Left lung (tissue), 10 donors: ENCODE measurements around the gene ABCA13. TPM values are rescaled to one million over a fixed set of nuclear protein-coding genes. Genes with fewer than 3 reads are reported as not detected.

Experiments used
- ATAC-seq: fragments of 200-7000 bp; cut with Tn5 transposase; one replicate; pipeline ENCODE4 v1.9.1; 2020; ENCODE audit warnings: moderate library complexity
- DNase-seq, 4 donors: peaks; one replicate each; pipeline ENCODE4 v3.0.0-alpha.2; 2013 to 2020
- H3K27ac ChIP-seq, 2 donors: fragments of 200-600 bp; sonication (generic) in 1 of 2; one replicate each; pipeline versions ENCODE4 v1.5.0 to v1.8.0; 2020 to 2021
- H3K27me3 ChIP-seq, 2 donors: fragments of 200-600 bp; sonication (generic) in 1 of 2; one replicate each; pipeline versions ENCODE4 v1.5.0 to v1.8.0; 2020 to 2021
- H3K36me3 ChIP-seq, 2 donors: fragments of 200-600 bp; sonication (generic) in 1 of 2; one replicate each; pipeline versions ENCODE4 v1.5.0 to v1.8.0; 2020 to 2021
- H3K4me1 ChIP-seq, 2 donors: fragments of 200-600 bp; one replicate each; pipeline ENCODE4 v1.8.0; 2021
- H3K4me3 ChIP-seq, 2 donors: fragments of 200-600 bp; sonication (generic) in 1 of 2; one replicate each; pipeline versions ENCODE4 v1.5.0 to v1.8.0; 2020 to 2021; ENCODE audit warnings: mild to moderate bottlenecking in 1 of 2
- H3K9me3 ChIP-seq, 2 donors: fragments of 200-600 bp; sonication (generic) in 1 of 2; one replicate each; pipeline versions ENCODE4 v1.5.0 to v1.8.0; 2020 to 2021
- intact Hi-C, 2 donors: fragments of 100-400 bp; cut with DNase I; formaldehyde crosslinking; loops; one replicate each; pipeline versions ENCODE4 v1.11.2 to v1.14.2; 2022
- polyA plus RNA-seq, 6 donors: library from polyadenylated mRNA; unstranded; fragments of 120-200 nt; gene quantifications; one replicate each; pipeline ENCODE4 v1.2.1, GENCODE V29; 2013; ENCODE audit not compliant: insufficient read length in 6 of 6
- total RNA-seq, 2 donors: library from RNA; stranded (reverse); fragmentation: NEBNext Ultra II Directional; extraction: Animal tissue kit (Norgen Biotek cat#: 25700); gene quantifications; one replicate each; pipeline ENCODE4 v1.2.1, GENCODE V29; 2021
- TF ChIP-seq, protein P1 (sequence below), 2 donors: fragments of 200-600 bp; sonication (generic) in 1 of 2; IDR thresholded peaks; one replicate each; pipeline versions ENCODE4 v1.5.0 to v1.8.0; 2021; ENCODE audit warnings: antibody characterized with exemption in 2 of 2
- donor health status: DM: no; HTN: yes; CAD: no.
- donor health status: DM: no; HTN: no; CAD: no.

The ABCA13 gene
- total and polyA plus RNA-seq, 8 donors: 0.55 to 2.9 (median 1.7) TPM

DNA sequence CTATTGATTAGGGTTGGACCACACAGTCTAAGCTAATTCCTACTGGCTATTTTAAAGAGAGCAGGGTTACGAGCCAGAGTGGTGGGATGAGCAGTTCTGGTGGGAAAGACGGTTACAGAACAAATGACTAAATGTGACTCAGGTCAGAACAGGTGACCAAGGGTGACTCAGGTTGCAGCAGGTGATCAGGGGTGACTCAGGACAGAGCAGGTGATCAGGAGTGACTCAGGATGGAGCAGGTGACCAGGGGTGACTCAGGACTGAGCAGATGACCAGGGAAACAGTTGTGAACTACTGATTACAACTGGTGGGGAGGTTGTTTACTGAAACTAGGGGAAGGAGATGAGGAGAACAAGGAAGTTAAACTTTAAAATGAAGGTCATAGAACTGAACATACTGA lies 366.3 kb downstream of the ABCA13 start:
- ATAC-seq: no peak
- TF ChIP-seq, protein P1, sequence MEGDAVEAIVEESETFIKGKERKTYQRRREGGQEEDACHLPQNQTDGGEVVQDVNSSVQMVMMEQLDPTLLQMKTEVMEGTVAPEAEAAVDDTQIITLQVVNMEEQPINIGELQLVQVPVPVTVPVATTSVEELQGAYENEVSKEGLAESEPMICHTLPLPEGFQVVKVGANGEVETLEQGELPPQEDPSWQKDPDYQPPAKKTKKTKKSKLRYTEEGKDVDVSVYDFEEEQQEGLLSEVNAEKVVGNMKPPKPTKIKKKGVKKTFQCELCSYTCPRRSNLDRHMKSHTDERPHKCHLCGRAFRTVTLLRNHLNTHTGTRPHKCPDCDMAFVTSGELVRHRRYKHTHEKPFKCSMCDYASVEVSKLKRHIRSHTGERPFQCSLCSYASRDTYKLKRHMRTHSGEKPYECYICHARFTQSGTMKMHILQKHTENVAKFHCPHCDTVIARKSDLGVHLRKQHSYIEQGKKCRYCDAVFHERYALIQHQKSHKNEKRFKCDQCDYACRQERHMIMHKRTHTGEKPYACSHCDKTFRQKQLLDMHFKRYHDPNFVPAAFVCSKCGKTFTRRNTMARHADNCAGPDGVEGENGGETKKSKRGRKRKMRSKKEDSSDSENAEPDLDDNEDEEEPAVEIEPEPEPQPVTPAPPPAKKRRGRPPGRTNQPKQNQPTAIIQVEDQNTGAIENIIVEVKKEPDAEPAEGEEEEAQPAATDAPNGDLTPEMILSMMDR (IDR thresholded peaks at IDR 0.05): no peak
- H3K9me3 ChIP-seq: peaks cover 0 to 25% of the 10 kb centered on the region in 2 donors
- H3K4me3 ChIP-seq: no peak overlapping the region
- DNase-seq: no peak
- H3K4me1 ChIP-seq: no peaks in the 10 kb centered on the region
- no peaks in the 10 kb centered on the region for H3K27me3 ChIP-seq
- H3K27ac ChIP-seq: no peak overlapping the region
- intact Hi-C loops: no loop called here
- H3K36me3 ChIP-seq: no peaks in the 10 kb centered on the region

DNA sequence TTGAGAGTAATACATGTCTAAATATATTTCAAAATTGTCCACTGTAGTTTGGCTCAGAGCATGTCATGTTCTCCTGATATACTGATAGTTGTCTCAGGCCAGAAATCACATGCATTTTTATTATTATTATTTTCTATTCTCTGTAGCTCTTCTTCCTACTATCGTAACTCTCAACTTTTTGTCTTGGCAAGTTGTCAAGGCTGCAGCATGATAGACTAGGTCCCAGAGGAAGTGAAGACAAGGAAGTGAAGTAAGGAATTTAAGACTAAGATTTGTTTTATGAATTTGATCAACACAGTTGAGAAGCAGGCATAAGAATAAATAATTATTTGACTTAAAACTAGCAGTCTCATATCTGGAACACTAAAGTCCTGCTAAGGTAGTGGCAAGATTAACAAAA lies 369.5 kb downstream of the ABCA13 start:
- no peak for DNase-seq
- no peak for ATAC-seq
- no peak overlapping the region for H3K4me3 ChIP-seq
- peaks cover 0 to 18% of the 10 kb centered on the region in 2 donors for H3K9me3 ChIP-seq
- no peak overlapping the region for H3K27ac ChIP-seq
- H3K4me1 ChIP-seq: no peaks in the 10 kb centered on the region
- TF ChIP-seq, protein P1 (IDR thresholded peaks at IDR 0.05): no peak
- intact Hi-C loops: no loop called here
- no peaks in the 10 kb centered on the region for H3K27me3 ChIP-seq
- H3K36me3 ChIP-seq: no peaks in the 10 kb centered on the region

DNA sequence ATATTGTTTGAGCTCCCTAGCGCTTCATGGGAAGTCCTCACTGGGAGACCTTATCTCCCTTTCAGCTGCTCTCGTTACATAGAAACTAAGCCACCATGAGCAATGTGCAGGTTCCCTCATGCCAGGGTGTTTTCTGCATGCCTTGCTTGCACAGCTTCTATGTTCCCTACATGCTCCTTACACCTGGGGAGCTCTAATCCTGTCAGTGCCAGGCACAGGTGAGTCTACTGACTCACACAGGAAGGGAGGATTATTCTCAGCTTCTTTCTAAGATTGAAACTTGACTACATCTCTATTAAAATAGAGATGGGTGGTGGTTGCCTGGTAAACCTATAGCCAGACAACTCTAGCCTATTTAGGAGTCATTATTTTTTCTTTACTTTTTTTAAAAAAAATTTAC lies 377.4 kb downstream of the ABCA13 start:
- Histone ChIP-seq H3K36me3 (no peaks in the 10 kb centered on the region), H3K27me3 (no peaks in the 10 kb centered on the region), H3K9me3 (peaks cover 0 to 3% of the 10 kb centered on the region in 2 donors), H3K4me3 (no peak overlapping the region), H3K4me1 (no peaks in the 10 kb centered on the region), H3K27ac (no peak overlapping the region)
- DNase-seq (no peak), ATAC-seq (no peak)
- intact Hi-C loops: no loop called here
- TF ChIP-seq, protein P1 (IDR thresholded peaks at IDR 0.05): no peak

DNA sequence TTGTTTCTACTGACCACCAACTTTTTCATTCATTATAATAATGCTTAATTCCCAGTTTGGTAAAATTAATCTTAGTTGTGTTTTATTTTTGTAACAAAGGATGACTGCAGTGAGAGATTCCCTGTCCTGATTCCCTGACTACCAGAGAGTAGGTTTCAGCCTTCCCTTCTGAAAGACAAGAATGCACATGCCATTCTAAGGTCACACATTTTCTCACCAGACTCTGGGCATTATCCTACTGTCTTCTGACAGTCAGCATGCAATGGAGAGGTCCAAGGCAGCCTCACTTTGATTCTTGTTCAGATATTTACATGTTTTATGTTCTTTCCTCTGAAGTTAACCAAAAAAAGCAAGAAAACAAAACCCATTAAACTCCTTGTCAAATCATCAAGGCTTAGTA lies 380.4 kb downstream of the ABCA13 start:
- no peaks in the 10 kb centered on the region for H3K27me3 ChIP-seq
- no peak overlapping the region for H3K27ac ChIP-seq
- intact Hi-C loops: no loop called here
- no peaks in the 10 kb centered on the region for H3K4me1 ChIP-seq
- peaks cover 0 to 3% of the 10 kb centered on the region in 2 donors for H3K9me3 ChIP-seq
- no peak for DNase-seq
- ATAC-seq: no peak
- H3K36me3 ChIP-seq: no peaks in the 10 kb centered on the region
- no peak overlapping the region for H3K4me3 ChIP-seq
- TF ChIP-seq, protein P1 (IDR thresholded peaks at IDR 0.05): no peak

DNA sequence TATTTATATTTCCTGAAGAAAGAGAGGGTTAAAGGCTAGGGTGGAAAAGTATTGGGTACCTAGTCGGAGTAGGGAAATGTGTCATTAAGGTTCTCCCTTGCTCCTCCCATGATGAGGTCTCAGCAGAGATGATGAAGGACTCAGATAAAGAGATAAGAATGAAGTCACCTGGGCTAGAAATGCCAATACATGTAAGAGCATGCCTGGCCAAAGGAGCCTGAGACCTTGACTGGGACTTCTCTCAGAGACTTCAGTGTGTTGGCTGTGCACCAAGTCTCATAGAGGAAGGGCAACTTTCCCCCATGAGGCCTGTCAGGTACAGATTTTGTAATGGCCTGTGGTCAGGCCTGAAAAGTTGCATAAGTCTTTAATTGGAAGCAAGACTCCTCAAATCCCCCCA lies 392.1 kb downstream of the ABCA13 start:
- TF ChIP-seq, protein P1 (IDR thresholded peaks at IDR 0.05): no peak
- Histone ChIP-seq H3K27me3 (no peaks in the 10 kb centered on the region), H3K4me1 (no peaks in the 10 kb centered on the region)

More for the DNA sequence above, 392.1 kb downstream of the ABCA13 start:
- no peak for ATAC-seq
- no peak overlapping the region for H3K27ac ChIP-seq
- intact Hi-C loops: no loop called here
- DNase-seq: no peak
- H3K4me3 ChIP-seq: no peak overlapping the region
- no peaks in the 10 kb centered on the region for H3K36me3 ChIP-seq
- H3K9me3 ChIP-seq: peaks cover 0 to 4% of the 10 kb centered on the region in 2 donors
